Measurements from ENCODE around the gene PSMA5. TPM values are rescaled to one million over a fixed set of nuclear protein-coding genes. Genes with fewer than 3 reads are reported as not detected.
"Not testable (repeated sequence)": the region's sequence is repeated elsewhere in the genome, so short reads cannot be mapped to it uniquely, and the experiment has no call there.

The PSMA5 gene
- total RNA-seq, 1 donor from 2014 or later: 62.4 TPM

DNA sequence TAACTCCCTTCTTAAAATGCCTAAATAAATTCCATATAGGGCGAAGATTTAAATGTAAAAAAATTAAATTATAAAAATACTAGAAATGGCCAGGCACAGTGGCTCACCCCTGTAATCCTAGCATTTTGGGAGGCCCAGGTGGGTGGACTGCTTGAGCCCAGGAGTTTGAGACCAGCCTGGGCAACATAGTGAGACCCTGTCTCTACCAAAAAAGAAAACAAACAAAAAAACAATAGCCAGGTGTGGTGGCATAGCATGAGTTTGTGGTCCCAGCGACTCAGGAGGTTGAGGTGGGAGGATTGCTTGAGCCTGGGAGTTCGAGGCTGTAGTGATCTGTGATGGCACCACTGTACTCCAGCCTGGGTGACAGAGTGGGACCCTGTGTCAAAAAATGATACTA lies 46.3 kb downstream of the PSMA5 start:
- intact Hi-C loops (cut with DNase I): no loop called here
- ATAC-seq: no peak
- no peak for DNase-seq (ENCODE audit: missing footprints)

DNA sequence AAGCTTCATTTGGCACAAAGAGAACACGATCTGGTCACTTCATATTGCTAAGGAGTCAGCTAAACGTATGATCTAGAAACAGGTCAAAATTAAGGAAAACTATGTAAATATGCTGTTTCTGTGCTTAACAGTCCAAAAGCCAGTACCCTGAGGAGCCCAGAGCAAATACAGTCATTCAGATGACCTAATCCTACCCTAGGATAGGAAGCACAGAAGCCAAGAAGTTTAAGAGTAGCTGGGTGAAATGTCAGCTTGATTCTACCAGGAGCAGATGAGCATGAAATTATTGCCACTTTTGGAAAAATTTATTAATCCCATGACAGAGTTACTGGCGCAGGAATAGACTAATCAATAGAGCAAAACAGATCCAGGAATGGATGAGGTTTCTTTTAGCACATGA lies 46.8 kb downstream of the PSMA5 start:
- intact Hi-C loops (cut with DNase I): no loop called here
- ATAC-seq: no peak
- no peak for DNase-seq (ENCODE audit: missing footprints)

DNA sequence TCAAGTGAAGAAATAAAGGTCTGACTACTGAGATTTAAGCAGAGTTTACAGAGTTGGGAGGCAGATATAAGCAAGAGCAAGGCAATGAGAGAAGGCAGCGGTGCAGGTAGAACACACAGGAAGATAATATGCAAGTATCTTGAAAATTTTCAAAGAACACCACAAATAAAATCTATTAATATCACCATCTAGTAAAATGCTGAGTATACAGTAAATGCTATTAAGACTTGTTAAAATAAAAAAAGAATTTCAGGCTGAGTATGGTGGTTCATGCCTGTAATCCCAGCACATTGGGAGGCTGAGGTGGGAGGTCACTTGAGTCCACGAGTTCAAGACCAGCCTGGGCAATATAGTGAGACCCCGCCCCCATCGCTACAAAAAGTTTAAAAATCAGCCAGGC lies 48.5 kb downstream of the PSMA5 start:
- ATAC-seq (no peak), DNase-seq (ENCODE audit: missing footprints) (no peak)
- intact Hi-C loops (cut with DNase I): no loop called here

DNA sequence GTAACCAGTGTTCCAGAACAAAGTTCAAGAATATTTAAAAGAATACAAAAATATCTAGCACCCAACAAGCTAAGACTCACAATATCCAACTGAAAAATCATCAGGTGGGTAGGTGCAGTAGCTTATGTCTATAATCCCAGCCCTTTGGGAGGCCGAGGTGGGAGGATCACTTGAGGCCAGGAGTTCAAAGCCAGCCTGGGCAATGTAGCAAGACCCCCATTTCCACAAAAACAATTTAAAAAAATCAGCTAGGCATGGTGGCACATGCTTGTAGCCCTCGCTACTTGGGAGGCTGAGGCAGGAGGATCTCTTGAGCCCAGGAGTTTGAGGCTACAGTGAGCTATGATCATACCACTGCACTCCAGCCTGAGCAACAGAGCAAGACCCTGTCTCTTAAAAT lies 52.6 kb downstream of the PSMA5 start:
- ATAC-seq; DNase-seq (ENCODE audit: missing footprints); intact Hi-C loops (cut with DNase I): not testable (repeated sequence)

DNA sequence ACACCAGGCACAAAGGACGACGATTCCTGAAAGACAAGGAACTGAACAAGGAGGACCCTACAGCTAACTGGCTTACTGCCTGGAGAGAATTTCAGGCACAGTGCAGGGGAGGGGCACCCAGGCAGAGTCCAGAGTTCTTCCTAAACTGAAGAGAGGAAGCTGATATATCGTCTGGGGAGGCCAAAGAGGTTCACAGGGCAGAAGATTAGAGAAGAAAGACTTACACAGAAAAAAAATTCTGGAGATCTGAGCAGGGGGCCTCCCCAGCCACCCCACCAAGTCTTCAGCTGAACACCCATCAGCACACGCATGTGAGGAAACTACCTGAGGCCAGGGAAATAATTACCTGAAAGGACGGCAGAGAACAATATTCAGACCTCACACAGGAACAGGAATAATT lies 53.1 kb downstream of the PSMA5 start:
- DNase-seq (ENCODE audit: missing footprints): no peak
- ATAC-seq: peak; percentile 45
- intact Hi-C loops (cut with DNase I): no loop called here

DNA sequence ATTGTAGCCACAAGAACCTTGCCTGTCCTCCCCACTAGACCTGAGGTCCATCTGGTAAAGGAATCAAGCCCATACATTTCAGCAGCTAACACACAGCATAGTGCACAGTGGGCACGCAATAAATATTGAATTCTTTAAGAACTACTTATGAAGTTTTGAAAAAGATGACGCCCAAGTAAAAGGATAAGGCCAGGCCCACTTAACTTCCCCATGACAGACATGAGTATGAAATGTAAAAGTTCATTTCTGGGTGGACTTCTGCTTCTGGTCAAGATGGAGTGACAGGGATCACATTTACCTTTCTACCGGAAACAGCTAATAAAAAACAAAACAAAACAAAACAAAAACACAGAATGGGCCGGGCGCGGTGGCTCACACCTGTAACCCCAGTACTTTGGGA lies 54.0 kb downstream of the PSMA5 start:
- no peak for DNase-seq (ENCODE audit: missing footprints)
- ATAC-seq: no peak
- intact Hi-C loops (cut with DNase I): no loop called here

DNA sequence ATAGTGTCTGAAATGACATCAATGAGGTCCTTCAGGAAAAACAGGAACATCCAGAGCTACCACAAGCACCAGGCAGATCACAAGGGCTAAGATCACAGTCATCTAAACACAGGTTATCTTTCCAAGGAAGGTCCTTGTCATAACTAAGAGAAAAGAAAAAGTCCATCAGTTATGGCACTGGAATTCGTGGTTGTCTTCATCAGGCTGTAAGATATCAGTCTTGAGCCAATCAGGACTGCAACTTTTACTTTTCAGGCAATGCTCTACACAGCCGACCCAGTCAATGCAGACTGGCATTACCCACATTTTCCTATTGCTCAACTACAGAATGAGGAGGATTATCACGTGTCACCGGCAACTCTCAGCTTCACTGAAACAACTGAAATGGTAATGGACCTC lies 54.9 kb downstream of the PSMA5 start:
- intact Hi-C loops (cut with DNase I): no loop called here
- ATAC-seq (peak; percentile 69), DNase-seq (ENCODE audit: missing footprints) (no peak)

DNA sequence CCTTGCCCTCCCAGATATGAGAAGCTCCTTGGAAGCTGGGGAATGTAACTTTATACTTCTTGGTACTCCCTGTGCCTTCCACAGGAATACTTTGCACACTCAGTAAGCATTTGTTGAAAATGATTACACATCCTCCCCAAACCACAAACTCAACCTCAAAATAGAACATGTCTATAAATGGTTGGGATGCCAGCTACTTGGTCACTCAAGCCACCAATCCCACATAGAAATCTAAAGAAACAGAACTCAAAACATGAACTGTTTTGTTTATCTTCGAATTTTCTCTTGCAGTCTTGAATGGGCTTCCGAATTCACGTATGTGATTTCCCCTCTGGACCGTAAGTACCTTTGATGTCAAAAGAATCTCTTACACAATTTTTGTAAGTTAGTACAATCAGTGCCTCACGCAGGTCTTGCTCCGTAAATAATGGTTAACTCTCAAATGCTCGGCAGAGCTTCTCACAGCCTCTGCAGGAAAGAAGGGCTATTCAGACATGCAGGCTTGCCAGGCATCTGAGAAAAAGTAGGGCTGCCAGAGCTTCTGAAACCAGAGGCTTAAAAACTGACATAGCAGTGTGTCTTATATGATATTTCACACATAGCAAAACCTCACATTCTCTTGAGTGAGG lies 55.4 kb downstream of the PSMA5 start:
- intact Hi-C loops (cut with DNase I): no loop called here
- no peak for ATAC-seq

DNA sequence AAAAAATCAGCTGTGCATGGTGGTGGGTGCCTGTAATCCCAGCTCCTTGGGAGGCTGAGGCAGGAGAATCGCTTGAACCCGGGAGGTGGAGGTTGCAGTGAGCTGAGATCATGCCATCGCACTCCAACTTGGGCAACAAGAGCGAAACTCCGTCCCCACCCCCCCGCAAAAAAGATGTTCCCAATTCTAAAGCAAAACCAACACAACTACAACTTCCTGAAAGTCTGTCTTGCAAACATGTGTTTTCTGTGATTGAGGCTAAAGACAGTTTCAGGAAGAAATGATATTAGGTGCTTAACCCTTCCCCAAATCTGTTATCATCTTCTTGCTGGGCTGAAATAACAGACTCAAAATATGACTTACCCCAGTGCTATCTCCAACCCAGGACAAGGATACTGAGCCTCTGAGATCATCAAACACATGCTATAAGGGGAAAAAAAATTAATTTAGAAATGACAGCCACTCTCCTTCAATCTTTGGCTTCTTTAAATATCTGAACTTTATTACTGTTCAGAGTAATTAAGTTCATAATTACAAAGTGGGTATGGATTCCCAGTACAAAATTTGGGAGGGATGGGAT lies 57.0 kb downstream of the PSMA5 start:
- DNase-seq (ENCODE audit: missing footprints): no peak
- intact Hi-C loops (cut with DNase I): no loop called here
- ATAC-seq: no peak

More for the DNA sequence above, 55.4 kb downstream of the PSMA5 start:
- no peak for DNase-seq (ENCODE audit: missing footprints)

DNA sequence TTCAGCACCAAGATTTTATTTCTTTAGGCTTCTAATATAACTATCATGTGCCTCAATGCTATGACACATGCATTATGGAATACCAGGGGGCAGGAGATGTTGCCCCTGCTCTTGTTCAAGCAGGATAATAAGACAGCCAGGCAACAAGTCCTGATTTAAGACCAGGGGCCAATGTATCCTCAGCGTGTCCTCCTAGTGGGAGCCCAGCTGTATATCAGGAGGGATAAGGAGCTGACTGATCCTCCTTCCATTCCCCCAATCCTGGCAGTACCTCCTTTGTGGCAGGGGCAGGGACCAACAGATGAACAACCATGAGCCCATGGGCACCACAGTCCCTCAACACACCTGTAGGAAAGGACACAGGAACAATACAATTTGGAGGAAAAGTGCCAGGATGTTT lies 57.8 kb downstream of the PSMA5 start:
- ATAC-seq: no peak
- no peak for DNase-seq (ENCODE audit: missing footprints)
- intact Hi-C loops (cut with DNase I): no loop called here

DNA sequence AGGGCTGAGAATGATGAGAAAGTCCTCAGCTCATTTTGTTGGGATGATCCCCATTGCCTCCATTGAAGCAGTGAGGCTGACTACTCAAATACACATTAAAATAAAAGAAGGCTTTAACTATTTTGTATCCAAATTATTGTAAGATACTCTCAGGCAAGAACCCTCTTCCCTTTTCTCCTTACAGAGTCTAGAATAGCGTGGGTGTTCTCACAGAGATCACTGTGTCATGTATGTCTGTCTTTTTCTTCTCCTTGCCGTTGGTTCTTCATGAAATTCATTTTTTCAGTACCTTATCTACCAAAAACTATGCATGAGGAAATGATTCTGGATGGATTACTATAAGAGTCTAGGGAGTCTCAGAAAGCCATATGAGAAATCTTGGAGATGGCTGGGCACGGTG lies 58.6 kb downstream of the PSMA5 start:
- intact Hi-C loops (cut with DNase I): no loop called here
- DNase-seq (ENCODE audit: missing footprints) (no peak), ATAC-seq (no peak)

DNA sequence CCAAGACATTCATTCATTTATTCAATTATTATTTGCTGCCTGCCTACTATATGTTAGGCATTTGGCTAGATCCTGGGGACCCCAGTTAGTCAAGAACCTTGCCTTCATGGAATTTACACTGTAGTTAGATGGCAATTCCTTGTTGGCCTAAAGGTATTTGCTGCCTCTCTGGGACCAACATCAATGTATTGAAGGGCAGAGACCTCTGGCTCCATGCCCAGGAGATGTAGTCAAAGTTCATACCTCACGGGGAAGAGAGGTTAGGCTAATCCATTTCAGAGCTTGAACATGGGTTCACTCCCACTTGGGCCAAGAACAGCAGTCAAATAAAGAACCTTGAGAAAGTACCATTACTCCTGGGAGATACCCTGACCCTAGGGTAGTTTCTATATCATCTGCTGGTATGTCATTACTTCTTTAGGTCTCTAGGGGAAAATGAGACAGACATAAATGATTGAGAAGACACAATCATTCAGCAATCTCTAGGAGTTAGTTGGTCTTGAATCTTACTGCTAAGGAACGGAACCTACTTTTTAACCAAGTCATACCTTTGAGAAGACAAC lies 60.5 kb downstream of the PSMA5 start:
- intact Hi-C loops (cut with DNase I): no loop called here
- no peak for ATAC-seq
- no peak for DNase-seq (ENCODE audit: missing footprints)

DNA sequence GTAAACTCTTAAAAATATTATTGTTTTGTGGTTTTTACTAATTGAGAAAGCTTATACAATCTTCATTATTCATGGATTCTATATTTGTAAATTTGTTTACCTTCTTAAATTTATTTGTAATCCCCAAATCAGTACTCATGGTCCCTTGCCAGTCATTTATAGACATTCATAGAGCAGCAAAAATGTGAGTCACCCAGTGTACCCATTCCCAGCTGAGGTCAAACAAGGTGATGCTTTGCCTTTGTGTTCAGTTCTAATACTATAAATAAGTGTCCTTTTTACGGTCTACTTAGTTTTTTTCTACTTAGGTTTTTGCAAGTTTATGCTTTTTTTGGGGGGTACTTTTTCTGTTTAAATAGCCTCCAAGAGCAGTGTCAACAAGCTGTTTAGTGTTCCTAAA lies 64.6 kb downstream of the PSMA5 start:
- DNase-seq (ENCODE audit: missing footprints): no peak
- ATAC-seq: no peak
- intact Hi-C loops (cut with DNase I): no loop called here

DNA sequence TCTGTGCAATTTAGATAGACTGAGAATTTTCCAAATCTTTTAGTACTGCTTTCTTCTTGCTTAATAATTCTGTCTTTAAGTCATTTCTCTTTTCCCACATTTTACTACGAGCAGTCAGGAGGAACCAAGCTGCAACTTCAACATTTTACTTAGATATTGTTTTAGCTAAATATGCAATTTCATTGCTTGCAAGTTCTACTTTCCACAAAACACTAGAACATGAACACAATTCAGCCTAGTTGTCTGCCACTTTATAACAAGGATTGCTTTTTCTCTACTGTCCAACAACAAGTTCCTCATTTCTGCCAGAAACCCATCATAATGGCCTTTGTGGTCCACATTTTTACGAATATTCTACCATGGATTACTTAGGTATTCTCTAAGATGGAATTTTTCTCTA lies 65.2 kb downstream of the PSMA5 start:
- DNase-seq (ENCODE audit: missing footprints) (no peak), ATAC-seq (no peak)
- intact Hi-C loops (cut with DNase I): no loop called here

DNA sequence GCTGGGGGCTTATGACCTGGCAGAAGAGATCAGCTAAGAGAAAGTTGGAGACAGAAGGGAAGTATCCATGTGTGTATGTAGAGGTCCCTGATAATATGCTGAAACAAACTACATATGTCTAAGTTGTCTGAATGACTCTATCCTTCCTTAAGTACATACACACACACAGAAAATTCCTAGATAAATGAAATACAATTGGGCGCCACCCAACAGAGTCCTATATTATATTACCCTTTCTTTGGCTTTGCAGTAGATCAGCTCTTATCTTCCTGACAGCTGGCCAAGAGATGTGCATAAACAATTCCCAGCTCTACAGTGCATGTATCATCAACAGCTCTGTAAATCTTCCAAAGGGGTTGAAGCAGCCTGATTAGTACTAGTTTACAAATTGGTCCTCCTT lies 68.6 kb downstream of the PSMA5 start:
- no peak for DNase-seq (ENCODE audit: missing footprints)
- no peak for ATAC-seq
- intact Hi-C loops (cut with DNase I): no loop called here

DNA sequence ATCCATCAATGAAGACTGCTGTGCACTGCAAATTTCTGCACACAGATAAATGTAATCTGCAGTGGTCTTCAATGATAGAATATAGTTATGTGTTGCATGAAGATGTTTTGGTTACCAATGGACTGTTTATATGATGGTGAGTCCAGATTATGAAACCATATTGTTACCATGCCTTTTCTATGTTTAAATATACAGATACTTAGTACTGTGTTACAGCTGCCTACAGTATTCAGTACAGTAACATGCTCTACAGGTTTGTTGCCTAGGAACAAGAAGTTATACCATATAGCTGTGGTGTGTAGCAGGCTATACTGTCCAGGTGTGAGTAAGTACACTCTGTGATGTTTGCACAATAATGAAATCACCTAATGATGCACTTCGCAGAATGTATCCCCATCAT lies 69.3 kb downstream of the PSMA5 start:
- DNase-seq (ENCODE audit: missing footprints): no peak
- no peak for ATAC-seq
- intact Hi-C loops (cut with DNase I): no loop called here

DNA sequence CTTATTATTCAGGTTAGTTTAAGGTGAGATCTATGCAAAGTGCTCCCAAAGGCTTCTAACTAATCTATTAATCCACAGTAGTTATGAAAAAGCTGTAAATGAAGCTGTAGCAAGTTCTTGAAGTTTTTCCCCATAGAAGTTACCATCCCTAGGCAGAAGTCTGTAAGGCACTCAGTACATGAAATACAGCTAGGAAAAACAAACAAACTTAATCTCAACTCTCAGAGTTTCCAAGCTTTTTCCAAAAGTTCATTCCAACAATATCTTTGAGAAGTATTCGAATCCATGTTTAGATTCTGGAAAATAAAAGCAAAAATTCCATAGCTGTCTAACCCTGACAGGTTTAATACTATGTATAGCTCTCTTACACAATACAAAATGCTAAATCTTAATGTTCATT lies 69.7 kb downstream of the PSMA5 start:
- DNase-seq (ENCODE audit: missing footprints): no peak
- no peak for ATAC-seq
- intact Hi-C loops (cut with DNase I): no loop called here

DNA sequence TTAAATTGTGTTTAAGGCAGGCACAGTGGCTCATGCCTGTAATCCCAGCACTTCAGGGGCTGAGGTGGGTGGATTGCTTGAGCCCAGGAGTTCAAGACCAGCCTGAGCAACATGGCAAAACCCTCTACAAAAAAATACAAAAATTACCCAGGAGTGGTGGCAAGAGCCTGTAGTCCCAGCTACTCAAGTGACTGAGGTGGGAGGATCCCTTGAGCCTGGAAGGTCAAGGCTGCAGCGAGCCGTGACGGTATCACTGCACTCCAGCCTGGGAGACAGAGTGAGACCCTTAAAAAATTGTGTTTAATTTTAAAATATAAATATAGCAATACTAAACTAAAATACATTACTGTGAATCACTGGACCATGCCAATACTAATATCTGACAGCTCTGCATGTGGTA lies 71.3 kb downstream of the PSMA5 start:
- intact Hi-C loops (cut with DNase I): loop anchor here (5.0 kb wide), 2 partner anchors 42 to 73 kb away; partner anchors contain the start of genes PSRC1 and SORT1
- no peak for ATAC-seq
- DNase-seq (ENCODE audit: missing footprints): no peak

DNA sequence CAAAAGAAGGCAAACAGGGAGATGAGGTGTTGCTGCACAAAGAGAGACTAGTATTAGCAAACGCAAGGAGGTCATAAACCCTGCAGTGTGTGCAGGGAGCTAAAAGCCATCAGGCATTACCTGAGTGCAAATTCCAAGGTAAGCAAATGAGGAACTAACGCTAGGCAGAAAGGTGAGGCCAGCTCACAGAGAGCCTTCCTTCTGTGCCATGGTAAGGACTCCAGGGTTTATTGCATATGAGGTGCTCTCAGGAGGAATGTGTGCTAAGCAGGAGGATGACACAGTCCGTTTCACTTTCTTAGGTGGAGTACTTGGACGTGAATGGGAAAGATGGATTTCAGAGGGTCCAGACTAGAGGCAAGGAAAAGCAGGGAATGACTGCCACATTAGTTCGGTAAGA lies 74.8 kb downstream of the PSMA5 start:
- no peak for ATAC-seq
- no peak for DNase-seq (ENCODE audit: missing footprints)
- intact Hi-C loops (cut with DNase I): loop anchor here (5.0 kb wide), 2 partner anchors 46 to 69 kb away; partner anchors contain the start of genes PSRC1 and SORT1

DNA sequence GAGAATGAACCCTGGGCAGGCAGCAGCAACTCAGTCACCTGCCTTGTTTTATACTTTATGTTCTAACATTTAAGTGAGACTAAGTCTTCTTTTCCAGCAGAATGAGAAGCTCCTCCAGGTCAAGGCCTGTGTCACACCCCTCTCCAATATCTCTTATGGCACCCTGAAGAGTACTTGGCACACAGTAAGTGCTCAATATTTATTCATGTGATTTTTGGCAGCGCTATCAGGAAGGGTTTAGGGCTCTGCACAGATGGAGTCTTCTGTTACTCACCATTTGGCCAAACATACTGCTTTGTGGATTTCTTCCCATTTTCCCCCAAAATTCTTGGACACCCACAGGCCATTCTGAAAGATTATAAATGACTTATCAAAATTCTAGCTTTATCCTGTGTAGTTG lies 75.6 kb downstream of the PSMA5 start:
- DNase-seq (ENCODE audit: missing footprints) (no peak), ATAC-seq (no peak)
- intact Hi-C loops (cut with DNase I): loop anchor here (5.0 kb wide), 2 partner anchors 47 to 68 kb away; partner anchors contain the start of genes PSRC1 and SORT1
